ENCODE measurements around the gene HDAC7.

HDAC7 gene

GRCh38 chr12:47856094-47856493 lies 36.4 kb upstream of the HDAC7 start:
- TF ChIP-seq, protein P1, sequence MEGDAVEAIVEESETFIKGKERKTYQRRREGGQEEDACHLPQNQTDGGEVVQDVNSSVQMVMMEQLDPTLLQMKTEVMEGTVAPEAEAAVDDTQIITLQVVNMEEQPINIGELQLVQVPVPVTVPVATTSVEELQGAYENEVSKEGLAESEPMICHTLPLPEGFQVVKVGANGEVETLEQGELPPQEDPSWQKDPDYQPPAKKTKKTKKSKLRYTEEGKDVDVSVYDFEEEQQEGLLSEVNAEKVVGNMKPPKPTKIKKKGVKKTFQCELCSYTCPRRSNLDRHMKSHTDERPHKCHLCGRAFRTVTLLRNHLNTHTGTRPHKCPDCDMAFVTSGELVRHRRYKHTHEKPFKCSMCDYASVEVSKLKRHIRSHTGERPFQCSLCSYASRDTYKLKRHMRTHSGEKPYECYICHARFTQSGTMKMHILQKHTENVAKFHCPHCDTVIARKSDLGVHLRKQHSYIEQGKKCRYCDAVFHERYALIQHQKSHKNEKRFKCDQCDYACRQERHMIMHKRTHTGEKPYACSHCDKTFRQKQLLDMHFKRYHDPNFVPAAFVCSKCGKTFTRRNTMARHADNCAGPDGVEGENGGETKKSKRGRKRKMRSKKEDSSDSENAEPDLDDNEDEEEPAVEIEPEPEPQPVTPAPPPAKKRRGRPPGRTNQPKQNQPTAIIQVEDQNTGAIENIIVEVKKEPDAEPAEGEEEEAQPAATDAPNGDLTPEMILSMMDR (IDR thresholded peaks at IDR 0.05; ENCODE audit: borderline replicate concordance, insufficient read depth, low read depth, low read length): no peak
- no peak overlapping the region for H3K4me3 ChIP-seq (ENCODE audit: low read depth, low read length)

DNA sequence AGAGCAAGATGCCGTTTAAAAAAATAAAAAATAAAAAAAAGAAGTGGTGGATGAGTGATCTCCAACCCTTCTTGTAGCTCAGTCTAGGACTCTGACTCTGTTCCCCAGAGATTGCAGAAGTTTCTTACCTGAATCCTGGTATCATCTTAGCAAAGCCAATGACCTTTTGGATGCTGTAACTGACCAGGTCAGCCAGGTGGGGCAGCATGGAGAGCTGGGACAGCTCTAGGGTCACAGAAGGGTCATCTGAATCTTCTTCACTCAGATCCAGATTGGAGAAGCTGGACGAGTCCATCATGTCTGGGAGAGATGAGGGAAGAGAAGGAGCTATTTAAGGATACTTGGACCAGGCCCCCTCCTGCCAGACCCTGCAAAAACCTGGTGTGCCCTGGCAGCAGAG lies 35.8 kb upstream of the HDAC7 start:
- TF ChIP-seq, protein P1 (IDR thresholded peaks at IDR 0.05; ENCODE audit: borderline replicate concordance, insufficient read depth, low read depth, low read length): 0 out of 2 replicates have a peak, but pooled peaks have one; percentile 6
- no peak overlapping the region for H3K4me3 ChIP-seq (ENCODE audit: low read depth, low read length)

DNA sequence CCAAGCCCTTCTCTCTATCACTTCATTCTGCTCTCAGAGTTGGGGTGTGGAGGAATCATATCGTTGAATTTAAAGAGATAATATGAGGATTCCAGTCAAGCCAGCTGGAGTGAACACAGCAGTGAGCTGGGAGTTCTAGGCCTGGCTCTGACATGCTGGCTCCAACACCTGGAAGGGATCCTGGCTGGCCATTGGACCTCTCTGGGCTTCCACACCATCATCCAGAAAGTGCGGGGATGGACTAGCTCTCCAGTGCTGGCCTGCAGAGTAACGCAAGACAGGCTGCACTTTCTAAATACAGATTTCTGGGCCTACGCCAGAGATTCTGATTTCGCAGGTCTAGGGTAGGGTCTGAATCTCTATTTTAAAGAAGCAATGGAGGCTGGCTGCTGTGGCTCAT lies 34.8 kb upstream of the HDAC7 start:
- no peak overlapping the region for H3K4me3 ChIP-seq (ENCODE audit: low read depth, low read length)
- TF ChIP-seq, protein P1 (IDR thresholded peaks at IDR 0.05; ENCODE audit: borderline replicate concordance, insufficient read depth, low read depth, low read length): no peak

DNA sequence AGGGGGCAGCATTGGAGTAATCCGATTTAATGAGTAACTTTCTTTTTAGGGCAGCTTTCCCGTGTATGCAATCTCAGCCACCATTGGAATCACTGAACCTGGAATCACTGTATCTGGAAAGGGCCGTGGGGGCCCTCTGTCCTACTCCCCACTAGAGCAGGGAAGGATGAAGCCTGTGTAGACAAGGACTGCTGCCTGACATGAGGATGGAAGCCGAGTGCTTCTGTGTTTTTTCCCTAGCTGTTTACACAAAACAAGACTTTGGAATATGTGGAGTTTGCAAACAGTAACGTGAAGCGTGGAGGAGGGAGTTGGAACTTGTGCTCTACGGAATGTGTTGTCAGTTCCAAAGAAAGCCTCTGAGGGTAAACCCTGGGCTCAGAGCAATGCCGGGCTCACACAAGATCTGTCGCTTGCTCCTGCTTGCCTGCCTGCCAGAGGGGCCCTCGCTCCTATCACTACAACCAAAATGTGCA lies 32.4 kb upstream of the HDAC7 start:
- H3K4me3 ChIP-seq (ENCODE audit: low read depth, low read length): no peak overlapping the region
- TF ChIP-seq, protein P1 (IDR thresholded peaks at IDR 0.05; ENCODE audit: borderline replicate concordance, insufficient read depth, low read depth, low read length): no peak

- H3K4me3 ChIP-seq (ENCODE audit: low read depth, low read length): no peak overlapping the region
- TF ChIP-seq, protein P1 (IDR thresholded peaks at IDR 0.05; ENCODE audit: borderline replicate concordance, insufficient read depth, low read depth, low read length): no peak
Observed at GRCh38 chr12:47851303-47851952, 31.7 kb upstream of the HDAC7 start.

DNA sequence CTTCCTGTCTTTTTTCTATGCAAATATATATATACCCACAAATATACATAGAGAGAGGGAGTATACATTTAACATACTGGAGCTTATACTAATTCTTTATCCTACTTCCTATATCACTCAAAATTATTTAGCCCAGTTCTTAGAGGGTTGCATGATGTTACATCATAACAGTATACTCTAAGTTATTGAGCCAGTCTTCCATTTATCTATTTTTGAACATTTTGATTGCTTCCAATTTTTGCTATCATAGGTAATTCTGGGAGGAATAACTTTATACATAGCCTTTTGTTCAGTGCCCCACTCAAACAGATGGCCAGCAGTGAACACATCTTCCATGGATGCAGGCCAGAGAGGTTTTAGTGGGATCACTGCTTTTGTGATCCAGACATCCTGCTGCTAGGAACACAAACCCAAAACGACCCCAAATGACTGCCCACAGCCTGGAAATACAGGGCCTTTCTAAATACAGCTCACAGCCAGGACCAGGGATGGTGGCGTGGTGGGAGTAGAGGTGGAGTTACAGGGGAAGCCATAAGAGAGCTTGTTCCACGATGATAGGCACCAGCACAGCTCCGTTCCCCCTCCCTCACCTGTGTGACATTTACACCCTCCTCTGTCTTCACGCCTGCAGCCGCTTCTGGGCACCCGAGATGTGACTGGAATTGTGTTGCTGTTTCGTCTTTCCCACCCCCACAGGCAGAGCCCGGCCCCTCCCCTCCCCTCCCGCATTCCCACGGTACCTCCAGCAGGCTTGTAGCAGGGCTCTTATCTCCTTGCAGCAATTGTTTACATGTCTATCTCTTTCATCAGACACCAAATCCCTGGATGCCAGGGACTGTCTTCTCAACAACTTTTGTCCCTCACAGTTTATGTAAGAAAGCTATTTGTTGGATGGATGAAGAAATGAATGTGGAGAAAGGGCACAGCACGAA lies 30.7 kb upstream of the HDAC7 start:
- H3K4me3 ChIP-seq (ENCODE audit: low read depth, low read length): no peak overlapping the region
- TF ChIP-seq, protein P1 (IDR thresholded peaks at IDR 0.05; ENCODE audit: borderline replicate concordance, insufficient read depth, low read depth, low read length): no peak
